ENCODE measurements around the gene ZNF665. TPM values are rescaled to one million over a fixed set of nuclear protein-coding genes. Genes with fewer than 3 reads are reported as not detected.
"Not testable (repeated sequence)": the region's sequence is repeated elsewhere in the genome, so short reads cannot be mapped to it uniquely, and the experiment has no call there.

ZNF665 gene
- total and polyA plus RNA-seq, 2 donors = 10.0 to 11.9 TPM

- Histone ChIP-seq H3K4me1 (ENCODE audit: insufficient read depth) (no peaks in the 10 kb centered on the region), H3K4me3 (ENCODE audit: low read depth, low read length) (peak overlapping the region; percentile 59), H3K27ac (ENCODE audit: low read depth) (no peak overlapping the region), H3K36me3 (ENCODE audit: insufficient read depth) (no peaks in the 10 kb centered on the region)
- no peak for DNase-seq (ENCODE audit: extremely low spot score)
- 32% methylated on average over 6 of the region's 6 CpGs for WGBS
Observed at GRCh38 chr19:53131727-53132126, 61.4 kb downstream of the ZNF665 start.

DNA sequence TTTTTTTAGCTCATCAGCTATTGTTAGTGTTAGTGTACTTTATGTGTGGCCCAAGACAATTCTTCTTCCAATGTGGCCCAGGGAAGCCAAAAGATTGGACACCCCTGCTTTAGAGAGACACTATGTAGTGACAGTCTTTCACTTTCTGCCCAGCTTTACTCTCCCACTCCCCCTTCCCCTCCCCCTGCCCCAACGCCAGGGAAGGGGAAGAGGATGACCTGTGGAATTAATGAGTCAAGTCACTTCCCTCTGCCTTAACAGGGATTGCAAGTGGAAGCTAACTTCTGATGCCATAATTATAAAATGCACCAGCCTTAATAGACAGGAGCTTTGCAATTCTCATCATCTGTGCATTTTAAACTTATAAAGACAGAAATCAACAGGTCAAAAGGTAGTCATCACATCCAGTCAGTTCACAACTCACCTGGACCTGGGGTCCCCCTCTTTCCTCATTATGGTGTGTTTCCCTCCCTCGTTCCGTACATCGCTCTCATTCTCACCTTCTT is 62.0 kb downstream of the ZNF665 start:
- Histone ChIP-seq H3K27ac (ENCODE audit: low read depth) (no peak overlapping the region), H3K4me3 (ENCODE audit: low read depth, low read length) (no peak overlapping the region), H3K36me3 (ENCODE audit: insufficient read depth) (no peaks in the 10 kb centered on the region), H3K4me1 (ENCODE audit: insufficient read depth) (no peaks in the 10 kb centered on the region)
- 85% methylated on average over 4 of the region's 4 CpGs for whole genome bisulfite sequencing
- no peak for DNase-seq (ENCODE audit: extremely low spot score)

GRCh38 chr19:53130506-53130905 is 62.7 kb downstream of the ZNF665 start:
- no peak overlapping the region for H3K27ac ChIP-seq (ENCODE audit: low read depth)
- DNase-seq (ENCODE audit: extremely low spot score) = no peak
- no peaks in the 10 kb centered on the region for H3K36me3 ChIP-seq (ENCODE audit: insufficient read depth)
- H3K4me1 ChIP-seq (ENCODE audit: insufficient read depth) = no peaks in the 10 kb centered on the region
- WGBS = 79% methylated on average over 7 of the region's 7 CpGs
- H3K4me3 ChIP-seq (ENCODE audit: low read depth, low read length) = no peak overlapping the region

DNA sequence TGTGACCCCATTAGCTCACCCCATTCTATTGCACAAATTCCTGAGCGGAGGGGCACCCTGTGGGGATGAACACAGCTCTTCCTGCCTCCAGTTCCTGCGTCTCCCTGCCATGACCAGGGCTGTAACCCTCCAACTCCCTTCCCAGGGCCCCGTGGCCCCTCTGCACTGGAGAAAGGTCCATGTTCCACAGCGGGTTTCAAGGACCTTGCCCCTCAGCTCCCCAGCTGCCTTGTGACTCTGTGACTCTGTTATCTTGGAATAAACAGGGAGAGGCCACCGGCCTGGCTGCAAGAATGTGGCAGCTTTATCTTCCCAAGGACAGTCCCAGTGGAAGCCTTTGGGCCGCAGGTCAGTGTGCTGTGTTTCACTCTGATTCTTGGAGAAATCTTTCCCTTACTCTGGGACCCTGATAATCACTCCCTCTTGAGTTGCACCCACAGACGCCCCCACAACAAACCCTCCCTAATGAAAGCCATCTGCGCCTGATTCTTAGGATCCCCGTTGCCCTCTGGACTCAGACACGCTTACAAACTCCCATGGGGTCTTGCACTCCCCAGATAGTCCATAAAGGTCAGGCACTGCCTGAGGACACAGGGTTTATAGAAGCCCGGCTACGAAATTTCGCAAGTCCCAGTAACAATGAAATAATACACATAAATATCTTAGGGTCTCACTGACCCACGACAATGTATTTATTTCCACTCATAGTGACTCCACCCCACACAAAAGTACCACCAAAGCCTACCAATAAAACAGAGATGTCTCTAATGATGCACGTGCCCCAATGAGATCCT is 66.2 kb downstream of the ZNF665 start:
- 68% methylated on average over 8 of the region's 15 CpGs for WGBS
- not testable (repeated sequence) for H3K4me1 ChIP-seq (ENCODE audit: insufficient read depth); DNase-seq (ENCODE audit: extremely low spot score); H3K4me3 ChIP-seq (ENCODE audit: low read depth, low read length); H3K36me3 ChIP-seq (ENCODE audit: insufficient read depth); H3K27ac ChIP-seq (ENCODE audit: low read depth)

DNA sequence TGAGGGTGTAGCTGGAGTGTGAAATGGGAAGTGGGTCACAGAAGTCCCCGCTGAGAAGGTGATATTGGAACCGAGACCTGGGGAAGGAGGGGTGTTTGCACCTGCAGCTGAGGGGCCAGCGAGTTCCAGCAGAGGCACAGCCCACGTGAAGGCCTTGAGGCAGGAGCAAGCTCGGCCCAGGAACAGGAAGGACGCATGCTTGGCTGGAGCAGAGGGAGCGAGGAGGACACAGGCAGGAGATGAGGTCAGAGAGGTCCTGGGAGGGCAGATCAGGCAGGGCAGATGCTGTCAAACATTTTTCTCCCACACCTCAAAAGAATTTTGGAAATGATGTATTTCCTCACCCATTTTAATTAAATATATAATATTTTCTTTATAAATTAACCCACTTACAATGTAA is 69.8 kb downstream of the ZNF665 start:
- WGBS = 79% methylated on average over 7 of the region's 7 CpGs
- no peak overlapping the region for H3K27ac ChIP-seq (ENCODE audit: low read depth)
- H3K4me1 ChIP-seq (ENCODE audit: insufficient read depth) = no peaks in the 10 kb centered on the region
- no peak overlapping the region for H3K4me3 ChIP-seq (ENCODE audit: low read depth, low read length)
- DNase-seq (ENCODE audit: extremely low spot score) = no peak
- no peaks in the 10 kb centered on the region for H3K36me3 ChIP-seq (ENCODE audit: insufficient read depth)

Other genes with a start within 250 kb of the ZNF665 start
- 27.4 TPM for gene ZNF816, start 230.5 kb downstream of the ZNF665 start, total RNA-seq
- gene ZNF816, start 230.5 kb downstream of the ZNF665 start, polyA plus RNA-seq = 5.9 TPM
- gene ERVV-1, start 179.4 kb downstream of the ZNF665 start, total RNA-seq = not detected
- 0.05 TPM for gene ERVV-1, start 179.4 kb downstream of the ZNF665 start, polyA plus RNA-seq
- not detected for gene ERVV-2, start 148.6 kb downstream of the ZNF665 start, total RNA-seq
- not detected for gene ERVV-2, start 148.6 kb downstream of the ZNF665 start, polyA plus RNA-seq
- 60.1 TPM for gene ZNF160, start 89.9 kb downstream of the ZNF665 start, total RNA-seq
- 28.0 TPM for gene ZNF160, start 89.9 kb downstream of the ZNF665 start, polyA plus RNA-seq
- 21.9 TPM for gene ZNF415, start 60.4 kb downstream of the ZNF665 start, total RNA-seq
- 13.3 TPM for gene ZNF415, start 60.4 kb downstream of the ZNF665 start, polyA plus RNA-seq
- 28.2 TPM for gene ZNF347, start 34.3 kb downstream of the ZNF665 start, total RNA-seq
- gene ZNF347, start 34.3 kb downstream of the ZNF665 start, polyA plus RNA-seq = 4.8 TPM
- 31.2 TPM for gene ZNF677, start 61.5 kb upstream of the ZNF665 start, total RNA-seq
- gene ZNF677, start 61.5 kb upstream of the ZNF665 start, polyA plus RNA-seq = 16.8 TPM
- gene VN1R2, start 64.9 kb upstream of the ZNF665 start, total RNA-seq = not detected
- gene VN1R2, start 64.9 kb upstream of the ZNF665 start, polyA plus RNA-seq = not detected
- not detected for gene VN1R4, start 74.4 kb upstream of the ZNF665 start, total RNA-seq
- gene VN1R4, start 74.4 kb upstream of the ZNF665 start, polyA plus RNA-seq = not detected
- gene ZNF845, start 140.4 kb upstream of the ZNF665 start, total RNA-seq = 17.8 TPM
- gene ZNF845, start 140.4 kb upstream of the ZNF665 start, polyA plus RNA-seq = 3.4 TPM
- 23.1 TPM for gene ZNF525, start 172.3 kb upstream of the ZNF665 start, total RNA-seq
- 4.6 TPM for gene ZNF525, start 172.3 kb upstream of the ZNF665 start, polyA plus RNA-seq
- gene ZNF765, start 201.8 kb upstream of the ZNF665 start, total RNA-seq = 32.5 TPM
- gene ZNF765, start 201.8 kb upstream of the ZNF665 start, polyA plus RNA-seq = 5.7 TPM
- gene ZNF761, start 238.6 kb upstream of the ZNF665 start, total RNA-seq = 29.4 TPM
- 8.5 TPM for gene ZNF761, start 238.6 kb upstream of the ZNF665 start, polyA plus RNA-seq

Measured in urinary bladder (tissue), 4 donors.